GM23338 (cell line): ENCODE results near the gene NCF4. TPM values are rescaled to one million over a fixed set of nuclear protein-coding genes. Genes with fewer than 3 reads are reported as not detected.

Source experiments
- ATAC-seq: fragments of 200-7000 bp; cut with Tn5 transposase; 3 replicates; pipeline ENCODE4 v1.9.1; 2020
- DNase-seq: peaks from one replicate; pipeline ENCODE4 v3.0.0-alpha.2; 2015; ENCODE audit warnings: low spot score
- H2AFZ ChIP-seq: fragments of 200-600 bp; sonication (generic); 2 replicates; pipeline ENCODE4 v1.8.0; 2016; ENCODE audit warnings: antibody characterized with exemption, mild to moderate bottlenecking, moderate library complexity
- H3F3A ChIP-seq: fragments of 200-600 bp; sonication (generic); replicated peaks from 2 replicates; pipeline ENCODE4 v1.8.0; 2017; ENCODE audit warnings: antibody characterized with exemption, mixed run types, low read depth
- H3K27ac ChIP-seq: fragments of 200-600 bp; sonication (generic); 2 replicates; pipeline ENCODE4 v1.6.1; 2016; ENCODE audit warnings: low read depth
- H3K27me3 ChIP-seq: fragments of 200-600 bp; sonication (generic); 2 replicates; pipeline ENCODE4 v1.8.0; 2016; ENCODE audit warnings: mild to moderate bottlenecking, mixed run types, moderate library complexity; ENCODE audit not compliant: insufficient read depth
- H3K36me3 ChIP-seq: fragments of 200-600 bp; sonication (generic); 2 replicates; pipeline ENCODE4 v1.8.0; 2016; ENCODE audit warnings: mild to moderate bottlenecking; ENCODE audit not compliant: insufficient read depth
- H3K4me1 ChIP-seq: fragments of 200-600 bp; sonication (generic); 2 replicates; pipeline ENCODE4 v1.8.0; 2016; ENCODE audit warnings: mild to moderate bottlenecking, moderate library complexity; ENCODE audit not compliant: insufficient read depth
- H3K4me2 ChIP-seq: fragments of 200-600 bp; sonication (generic); 2 replicates; pipeline ENCODE4 v1.7.1; 2017; ENCODE audit warnings: mixed run types
- H3K4me3 ChIP-seq: fragments of 200-600 bp; sonication (generic); 2 replicates; pipeline ENCODE4 v1.6.1; 2016; ENCODE audit warnings: mixed run types
- H3K79me2 ChIP-seq: fragments of 200-600 bp; sonication (generic); replicated peaks from 2 replicates; pipeline ENCODE4 v1.8.0; 2017; ENCODE audit warnings: mild to moderate bottlenecking; ENCODE audit not compliant: insufficient read depth
- H3K9me2 ChIP-seq: fragments of 200-600 bp; sonication (generic); 2 replicates; pipeline ENCODE4 v1.8.0; 2017; ENCODE audit not compliant: insufficient read depth
- H4K20me1 ChIP-seq: fragments of 200-600 bp; sonication (generic); replicated peaks from 2 replicates; pipeline ENCODE4 v1.8.0; 2017; ENCODE audit warnings: mild to moderate bottlenecking; ENCODE audit not compliant: insufficient read depth
- H3K27ac Mint-ChIP-seq: 2 replicates; pipeline ENCODE4 v1.8.0; 2020; ENCODE audit warnings: inconsistent platforms, mild to moderate bottlenecking, moderate library complexity, mixed read lengths
- H3K27me3 Mint-ChIP-seq: 3 replicates; pipeline ENCODE4 v1.8.0; 2022; ENCODE audit warnings: low read depth, mild to moderate bottlenecking, moderate library complexity, mixed read lengths, inconsistent platforms; ENCODE audit not compliant: insufficient read depth, poor library complexity
- H3K36me3 Mint-ChIP-seq: 3 replicates; pipeline ENCODE4 v1.8.0; 2021; ENCODE audit warnings: low read depth, mild to moderate bottlenecking, inconsistent platforms, moderate library complexity, mixed read lengths
- H3K4me1 Mint-ChIP-seq: 3 replicates; pipeline ENCODE4 v1.8.0; 2020; ENCODE audit warnings: mild to moderate bottlenecking, inconsistent platforms, mixed read lengths
- H3K4me3 Mint-ChIP-seq: 3 replicates; pipeline ENCODE4 v1.8.0; 2021; ENCODE audit warnings: moderate library complexity, mild to moderate bottlenecking, inconsistent platforms, mixed read lengths
- H3K9me3 Mint-ChIP-seq: 3 replicates; pipeline ENCODE4 v1.8.0; 2020; ENCODE audit warnings: moderate library complexity, mild to moderate bottlenecking, inconsistent platforms, mixed read lengths
- CREB1 ChIP-seq: fragments of 250-450 bp; sonication (Bioruptor Pico); IDR thresholded peaks from 2 replicates; pipeline ENCODE4 v1.5.0; 2020; ENCODE audit warnings: low read depth, mild to moderate bottlenecking, moderate library complexity
- NANOG ChIP-seq: IDR thresholded peaks from 2 replicates; pipeline ENCODE4 v1.6.1; 2016; ENCODE audit warnings: antibody characterized with exemption, borderline replicate concordance
- POLR2AphosphoS5 ChIP-seq: IDR thresholded peaks from 2 replicates; pipeline ENCODE4 v1.6.1; 2016; ENCODE audit warnings: antibody characterized with exemption, low read depth
- STAT1 ChIP-seq: IDR thresholded peaks from one replicate; pipeline ENCODE4 v1.6.1; 2016; ENCODE audit warnings: antibody characterized with exemption; ENCODE audit not compliant: unreplicated experiment
- ZNF331 ChIP-seq: fragments of 250-450 bp; sonication (Bioruptor Pico); IDR thresholded peaks from 2 replicates; pipeline ENCODE4 v1.5.0; 2020; ENCODE audit warnings: low read depth, mild to moderate bottlenecking, moderate library complexity
- polyA plus RNA-seq: library from polyadenylated mRNA; unstranded; fragments of >200 nt; fragmentation: Nextera tagmentation; extraction: Ambion mirVana; gene quantifications from 2 replicates; pipeline ENCODE4 v1.2.1, GENCODE V29; 2016
- total RNA-seq: library from RNA; depleted of rRNA; stranded (reverse); fragments of >200 nt; shearing (Covaris generic); gene quantifications from 2 replicates; pipeline ENCODE4 v1.2.3, GENCODE V29; 2014
- TF ChIP-seq, protein P1 (sequence below): fragments of 250-450 bp; sonication (Bioruptor Pico); IDR thresholded peaks from 2 replicates; pipeline ENCODE4 v1.5.0; 2020; ENCODE audit warnings: mild to moderate bottlenecking, moderate library complexity
- TF ChIP-seq, protein P2 (sequence below), 2 experiments: fragments of 200-600 bp in 1 of 2; sonication (generic) in 1 of 2; conservative IDR thresholded peaks; 2 replicates each; pipeline versions ENCODE4 v1.5.1 to v1.6.1; 2016 to 2017; ENCODE audit warnings: antibody characterized with exemption in 2 of 2, low read depth in 2 of 2, mild to moderate bottlenecking in 2 of 2, moderate library complexity in 1 of 2

NCF4 gene
- total and polyA plus RNA-seq, 2 experiments from 2014 or later, result not detected

DNA sequence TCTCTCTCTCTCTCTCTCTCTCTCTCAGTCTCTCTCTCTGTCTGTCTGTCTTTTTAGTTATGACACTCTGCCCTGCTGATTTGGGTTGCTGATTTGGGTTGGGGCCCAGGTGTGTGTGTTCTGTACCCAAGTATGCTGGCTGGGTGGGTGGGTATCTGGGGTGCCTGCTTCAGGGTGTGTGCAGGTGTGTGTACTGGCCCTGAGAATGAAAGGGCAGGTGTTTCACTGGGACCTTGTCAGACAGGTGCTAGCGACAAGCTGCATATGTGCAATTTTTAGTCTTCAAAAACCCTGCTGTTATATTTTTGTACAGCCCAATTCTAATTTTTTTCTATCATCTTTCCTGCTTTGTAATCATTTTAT is 53.6 kb downstream of the NCF4 start (continued):
- TF ChIP-seq, protein P1, sequence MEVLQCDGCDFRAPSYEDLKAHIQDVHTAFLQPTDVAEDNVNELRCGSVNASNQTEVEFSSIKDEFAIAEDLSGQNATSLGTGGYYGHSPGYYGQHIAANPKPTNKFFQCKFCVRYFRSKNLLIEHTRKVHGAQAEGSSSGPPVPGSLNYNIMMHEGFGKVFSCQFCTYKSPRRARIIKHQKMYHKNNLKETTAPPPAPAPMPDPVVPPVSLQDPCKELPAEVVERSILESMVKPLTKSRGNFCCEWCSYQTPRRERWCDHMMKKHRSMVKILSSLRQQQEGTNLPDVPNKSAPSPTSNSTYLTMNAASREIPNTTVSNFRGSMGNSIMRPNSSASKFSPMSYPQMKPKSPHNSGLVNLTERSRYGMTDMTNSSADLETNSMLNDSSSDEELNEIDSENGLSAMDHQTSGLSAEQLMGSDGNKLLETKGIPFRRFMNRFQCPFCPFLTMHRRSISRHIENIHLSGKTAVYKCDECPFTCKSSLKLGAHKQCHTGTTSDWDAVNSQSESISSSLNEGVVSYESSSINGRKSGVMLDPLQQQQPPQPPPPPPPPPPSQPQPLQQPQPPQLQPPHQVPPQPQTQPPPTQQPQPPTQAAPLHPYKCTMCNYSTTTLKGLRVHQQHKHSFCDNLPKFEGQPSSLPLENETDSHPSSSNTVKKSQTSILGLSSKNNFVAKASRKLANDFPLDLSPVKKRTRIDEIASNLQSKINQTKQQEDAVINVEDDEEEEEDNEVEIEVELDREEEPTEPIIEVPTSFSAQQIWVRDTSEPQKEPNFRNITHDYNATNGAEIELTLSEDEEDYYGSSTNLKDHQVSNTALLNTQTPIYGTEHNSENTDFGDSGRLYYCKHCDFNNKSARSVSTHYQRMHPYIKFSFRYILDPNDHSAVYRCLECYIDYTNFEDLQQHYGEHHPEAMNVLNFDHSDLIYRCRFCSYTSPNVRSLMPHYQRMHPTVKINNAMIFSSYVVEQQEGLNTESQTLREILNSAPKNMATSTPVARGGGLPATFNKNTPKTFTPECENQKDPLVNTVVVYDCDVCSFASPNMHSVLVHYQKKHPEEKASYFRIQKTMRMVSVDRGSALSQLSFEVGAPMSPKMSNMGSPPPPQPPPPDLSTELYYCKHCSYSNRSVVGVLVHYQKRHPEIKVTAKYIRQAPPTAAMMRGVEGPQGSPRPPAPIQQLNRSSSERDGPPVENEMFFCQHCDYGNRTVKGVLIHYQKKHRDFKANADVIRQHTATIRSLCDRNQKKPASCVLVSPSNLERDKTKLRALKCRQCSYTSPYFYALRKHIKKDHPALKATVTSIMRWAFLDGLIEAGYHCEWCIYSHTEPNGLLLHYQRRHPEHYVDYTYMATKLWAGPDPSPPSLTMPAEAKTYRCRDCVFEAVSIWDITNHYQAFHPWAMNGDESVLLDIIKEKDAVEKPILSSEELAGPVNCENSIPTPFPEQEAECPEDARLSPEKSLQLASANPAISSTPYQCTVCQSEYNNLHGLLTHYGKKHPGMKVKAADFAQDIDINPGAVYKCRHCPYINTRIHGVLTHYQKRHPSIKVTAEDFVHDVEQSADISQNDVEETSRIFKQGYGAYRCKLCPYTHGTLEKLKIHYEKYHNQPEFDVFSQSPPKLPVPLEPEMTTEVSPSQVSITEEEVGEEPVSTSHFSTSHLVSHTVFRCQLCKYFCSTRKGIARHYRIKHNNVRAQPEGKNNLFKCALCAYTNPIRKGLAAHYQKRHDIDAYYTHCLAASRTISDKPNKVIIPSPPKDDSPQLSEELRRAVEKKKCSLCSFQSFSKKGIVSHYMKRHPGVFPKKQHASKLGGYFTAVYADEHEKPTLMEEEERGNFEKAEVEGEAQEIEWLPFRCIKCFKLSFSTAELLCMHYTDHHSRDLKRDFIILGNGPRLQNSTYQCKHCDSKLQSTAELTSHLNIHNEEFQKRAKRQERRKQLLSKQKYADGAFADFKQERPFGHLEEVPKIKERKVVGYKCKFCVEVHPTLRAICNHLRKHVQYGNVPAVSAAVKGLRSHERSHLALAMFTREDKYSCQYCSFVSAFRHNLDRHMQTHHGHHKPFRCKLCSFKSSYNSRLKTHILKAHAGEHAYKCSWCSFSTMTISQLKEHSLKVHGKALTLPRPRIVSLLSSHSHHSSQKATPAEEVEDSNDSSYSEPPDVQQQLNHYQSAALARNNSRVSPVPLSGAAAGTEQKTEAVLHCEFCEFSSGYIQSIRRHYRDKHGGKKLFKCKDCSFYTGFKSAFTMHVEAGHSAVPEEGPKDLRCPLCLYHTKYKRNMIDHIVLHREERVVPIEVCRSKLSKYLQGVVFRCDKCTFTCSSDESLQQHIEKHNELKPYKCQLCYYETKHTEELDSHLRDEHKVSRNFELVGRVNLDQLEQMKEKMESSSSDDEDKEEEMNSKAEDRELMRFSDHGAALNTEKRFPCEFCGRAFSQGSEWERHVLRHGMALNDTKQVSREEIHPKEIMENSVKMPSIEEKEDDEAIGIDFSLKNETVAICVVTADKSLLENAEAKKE, result no peak
- no peak for TF ChIP-seq CREB1 (CRISPR knock-in tag)

DNA sequence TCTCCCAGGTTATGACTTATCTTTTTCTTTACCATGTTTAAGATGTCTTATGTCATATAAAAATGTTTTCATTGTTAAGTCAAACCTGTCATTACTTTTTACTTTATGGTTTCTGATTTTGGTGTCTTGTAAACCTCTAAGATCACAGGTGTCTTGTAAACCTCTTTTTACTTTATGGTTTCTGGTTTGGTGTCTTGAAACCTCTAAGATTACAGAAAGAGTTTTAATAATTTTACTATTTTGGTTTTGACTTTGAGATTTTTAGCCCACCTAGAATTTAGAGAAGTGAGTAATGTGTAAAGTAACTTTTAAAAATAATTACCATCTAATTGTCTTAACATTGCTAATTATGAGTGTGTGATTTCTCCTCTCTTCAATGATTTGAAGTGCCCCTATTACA is 55.2 kb downstream of the NCF4 start:
- no peaks in the 10 kb centered on the region for H4K20me1 ChIP-seq
- peaks cover 11% of the 10 kb centered on the region for H3K4me1 ChIP-seq
- DNase-seq, result no peak
- Mint-ChIP-seq H3K4me3 (no peak overlapping the region), H3K27ac (no peak overlapping the region), H3K36me3 (no peaks in the 10 kb centered on the region), H3K4me1 (peaks cover 25% of the 10 kb centered on the region), H3K27me3 (peaks cover 28% of the 10 kb centered on the region), H3K9me3 (no peaks in the 10 kb centered on the region)
- H3K27me3 ChIP-seq, result peaks cover 18% of the 10 kb centered on the region
- H3K27ac ChIP-seq, result no peak overlapping the region
- no peak overlapping the region for H2AFZ ChIP-seq
- no peak for ATAC-seq
- H3K4me2 ChIP-seq, result no peak overlapping the region
- no peaks in the 10 kb centered on the region for H3K79me2 ChIP-seq
- no peaks in the 10 kb centered on the region for H3K9me2 ChIP-seq
- no peak overlapping the region for H3K4me3 ChIP-seq
- TF ChIP-seq POLR2AphosphoS5 (no peak), ZNF331 (no peak), STAT1 (no peak), NANOG (no peak)
- TF ChIP-seq, protein P2, sequence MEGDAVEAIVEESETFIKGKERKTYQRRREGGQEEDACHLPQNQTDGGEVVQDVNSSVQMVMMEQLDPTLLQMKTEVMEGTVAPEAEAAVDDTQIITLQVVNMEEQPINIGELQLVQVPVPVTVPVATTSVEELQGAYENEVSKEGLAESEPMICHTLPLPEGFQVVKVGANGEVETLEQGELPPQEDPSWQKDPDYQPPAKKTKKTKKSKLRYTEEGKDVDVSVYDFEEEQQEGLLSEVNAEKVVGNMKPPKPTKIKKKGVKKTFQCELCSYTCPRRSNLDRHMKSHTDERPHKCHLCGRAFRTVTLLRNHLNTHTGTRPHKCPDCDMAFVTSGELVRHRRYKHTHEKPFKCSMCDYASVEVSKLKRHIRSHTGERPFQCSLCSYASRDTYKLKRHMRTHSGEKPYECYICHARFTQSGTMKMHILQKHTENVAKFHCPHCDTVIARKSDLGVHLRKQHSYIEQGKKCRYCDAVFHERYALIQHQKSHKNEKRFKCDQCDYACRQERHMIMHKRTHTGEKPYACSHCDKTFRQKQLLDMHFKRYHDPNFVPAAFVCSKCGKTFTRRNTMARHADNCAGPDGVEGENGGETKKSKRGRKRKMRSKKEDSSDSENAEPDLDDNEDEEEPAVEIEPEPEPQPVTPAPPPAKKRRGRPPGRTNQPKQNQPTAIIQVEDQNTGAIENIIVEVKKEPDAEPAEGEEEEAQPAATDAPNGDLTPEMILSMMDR (conservative IDR thresholded peaks at IDR 0.05; ENCODE audit: low read depth in 2 of 2), result no peak
- H3K36me3 ChIP-seq, result no peaks in the 10 kb centered on the region
- no peaks in the 10 kb centered on the region for H3F3A ChIP-seq
